Ovary (tissue), 3 donors: ENCODE results near the gene ALDOC.

Experiments
- CTCF ChIP-seq, 3 donors: fragments of 450-650 bp in 2 of 3; fragments of 200-600 bp in 1 of 3; IDR thresholded peaks; one replicate each; pipeline versions ENCODE4 v1.5.1 to v1.8.0; 2016 to 2022; ENCODE audit warnings: antibody characterized with exemption in 3 of 3, mild to moderate bottlenecking in 1 of 3
- POLR2A ChIP-seq: fragments of 450-650 bp; IDR thresholded peaks from one replicate; pipeline ENCODE4 v1.6.1; 2017; ENCODE audit warnings: antibody characterized with exemption, mild to moderate bottlenecking, moderate library complexity
- donor health status: DM: no; HTN: no; CAD: no.

GRCh38 chr17:28537219-28537610 is 39.5 kb downstream of the ALDOC start:
- TF ChIP-seq CTCF (IDR thresholded peaks at IDR 0.05) (no peak), POLR2A (no peak)
